DOHH2 (cell line): ENCODE data around the gene S100A11.
"Not testable (repeated sequence)": the region's sequence is repeated elsewhere in the genome, so short reads cannot be mapped to it uniquely, and the experiment has no call there.

Experiments
- EZH2phosphoT487 ChIP-seq: fragments of 200-600 bp; sonication (generic); IDR thresholded peaks from 2 replicates; pipeline ENCODE4 v1.6.1; 2017; ENCODE audit warnings: borderline replicate concordance, mild to moderate bottlenecking, antibody characterized with exemption, low read length, moderate library complexity, mixed read lengths
- TF ChIP-seq, protein P1 (sequence below): fragments of 200-600 bp; sonication (generic); IDR thresholded peaks from one replicate; pipeline ENCODE4 v1.5.1; 2014; ENCODE audit warnings: antibody characterized with exemption, mild to moderate bottlenecking, low read depth, low read length; ENCODE audit not compliant: poor library complexity, severe bottlenecking

- TF ChIP-seq, protein P1, sequence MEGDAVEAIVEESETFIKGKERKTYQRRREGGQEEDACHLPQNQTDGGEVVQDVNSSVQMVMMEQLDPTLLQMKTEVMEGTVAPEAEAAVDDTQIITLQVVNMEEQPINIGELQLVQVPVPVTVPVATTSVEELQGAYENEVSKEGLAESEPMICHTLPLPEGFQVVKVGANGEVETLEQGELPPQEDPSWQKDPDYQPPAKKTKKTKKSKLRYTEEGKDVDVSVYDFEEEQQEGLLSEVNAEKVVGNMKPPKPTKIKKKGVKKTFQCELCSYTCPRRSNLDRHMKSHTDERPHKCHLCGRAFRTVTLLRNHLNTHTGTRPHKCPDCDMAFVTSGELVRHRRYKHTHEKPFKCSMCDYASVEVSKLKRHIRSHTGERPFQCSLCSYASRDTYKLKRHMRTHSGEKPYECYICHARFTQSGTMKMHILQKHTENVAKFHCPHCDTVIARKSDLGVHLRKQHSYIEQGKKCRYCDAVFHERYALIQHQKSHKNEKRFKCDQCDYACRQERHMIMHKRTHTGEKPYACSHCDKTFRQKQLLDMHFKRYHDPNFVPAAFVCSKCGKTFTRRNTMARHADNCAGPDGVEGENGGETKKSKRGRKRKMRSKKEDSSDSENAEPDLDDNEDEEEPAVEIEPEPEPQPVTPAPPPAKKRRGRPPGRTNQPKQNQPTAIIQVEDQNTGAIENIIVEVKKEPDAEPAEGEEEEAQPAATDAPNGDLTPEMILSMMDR, result not testable (repeated sequence)
- TF ChIP-seq EZH2phosphoT487, result not testable (repeated sequence)
These were observed 44.2 kb upstream of the S100A11 start for GRCh38 chr1:152081026-152081425.
